GM12878 (cell line): ENCODE data around the gene ATP6V1F. TPM values are rescaled to one million over a fixed set of nuclear protein-coding genes. Genes with fewer than 3 reads are reported as not detected.

Experiments
- ATAC-seq: fragments of 200-7000 bp; cut with Tn5 transposase; 3 replicates; pipeline ENCODE4 v1.9.1; 2020; ENCODE audit warnings: mild to moderate bottlenecking, moderate library complexity
- BruUV-seq: library from RNA; stranded (reverse); fragments of 400-500 nt; replicated peaks from 2 replicates; lab custom pipeline; 2021; lab: Mats Ljungman, UMichigan
- CTCF ChIA-PET: fragments of 300-600 bp; sonication (Branson Sonifier 250); formaldehyde crosslinking; extraction: SDS; loops from one replicate; lab custom pipeline; 2021; ENCODE audit warnings: inconsistent platforms; lab: Yijun Ruan, JAX
- POLR2A ChIA-PET: fragments of 350-600 bp; formaldehyde crosslinking; extraction: SDS; loops from one replicate; lab custom pipeline; 2021; ENCODE audit warnings: inconsistent platforms; lab: Charles Lee
- RAD21 ChIA-PET: fragments of 300-600 bp; sonication (Branson Sonifier 250); formaldehyde crosslinking; loops from one replicate; lab custom pipeline; 2023; ENCODE audit warnings: antibody characterized with exemption; ENCODE audit not compliant: unreplicated experiment; lab: Charles Lee
- SMC1A ChIA-PET: fragments of 300-600 bp; sonication (Branson Sonifier 250); formaldehyde crosslinking; loops from one replicate; lab custom pipeline; 2023; ENCODE audit not compliant: unreplicated experiment, uncharacterized antibody; lab: Charles Lee
- DNase-seq: peaks from one replicate; pipeline ENCODE4 v3.0.0-alpha.2; 2011; ENCODE audit warnings: low read depth, low spot score
- FAIRE-seq: peaks from 3 replicates; lab custom pipeline; 2011; peaks lifted over from hg19 to GRCh38; lab: Jason Lieb, UNC
- H2AFZ ChIP-seq: 2 replicates; pipeline ENCODE4 v1.6.0; 2011; ENCODE audit warnings: low read depth, low read length, control low read depth; ENCODE audit not compliant: control insufficient read depth
- H3K27ac ChIP-seq: 2 replicates; pipeline ENCODE4 v1.5.1; 2011; ENCODE audit warnings: control low read depth; ENCODE audit not compliant: control insufficient read depth, insufficient read depth
- H3K27me3 ChIP-seq, 2 experiments: replicated peaks in 1 of 2; 2 replicates each; pipeline versions ENCODE4 v1.6.0 to v1.6.1; 2011; ENCODE audit warnings: low read length in 1 of 2; ENCODE audit not compliant: control insufficient read depth in 2 of 2, insufficient read depth in 2 of 2
- H3K36me3 ChIP-seq, 2 experiments: 2 replicates each; pipeline ENCODE4 v1.5.1; 2011; ENCODE audit warnings: low read length in 1 of 2; ENCODE audit not compliant: control insufficient read depth in 2 of 2, insufficient read depth in 2 of 2
- H3K4me1 ChIP-seq: 2 replicates; pipeline ENCODE4 v1.6.1; 2011; ENCODE audit warnings: mild to moderate bottlenecking, low read length, moderate library complexity, mixed read lengths; ENCODE audit not compliant: control insufficient read depth, insufficient read depth
- H3K4me2 ChIP-seq: 2 replicates; pipeline ENCODE4 v1.6.0; 2011; ENCODE audit warnings: control low read depth; ENCODE audit not compliant: control insufficient read depth, insufficient read depth
- H3K4me3 ChIP-seq: fragments of 200-600 bp; sonication (generic); 2 replicates; pipeline ENCODE4 v1.5.1; 2016
- H3K79me2 ChIP-seq: 2 replicates; pipeline ENCODE4 v1.6.0; 2011; ENCODE audit warnings: low read length; ENCODE audit not compliant: control insufficient read depth, insufficient read depth
- H3K9ac ChIP-seq: 2 replicates; pipeline ENCODE4 v1.8.0; 2011; ENCODE audit warnings: low read length, control low read depth, mixed read lengths; ENCODE audit not compliant: control insufficient read depth, insufficient read depth
- H3K9me3 ChIP-seq: replicated peaks from 3 replicates; pipeline ENCODE4 v1.5.1; 2011; ENCODE audit warnings: mild to moderate bottlenecking, low read length; ENCODE audit not compliant: control insufficient read depth, insufficient read depth
- H4K20me1 ChIP-seq: 2 replicates; pipeline ENCODE4 v1.6.0; 2011; ENCODE audit not compliant: control insufficient read depth, insufficient read depth
- E2F4 ChIP-seq: IDR thresholded peaks from 2 replicates; pipeline ENCODE4 v1.6.1; 2012; ENCODE audit warnings: low read depth, low read length, improper control_type of control experiment
- FOS ChIP-seq: IDR thresholded peaks from 3 replicates; pipeline ENCODE4 v1.6.1; 2011; ENCODE audit warnings: borderline replicate concordance; ENCODE audit not compliant: insufficient read length; ENCODE audit errors: extremely low read depth
- KDM1A ChIP-seq: fragments of 200-600 bp; sonication (generic); IDR thresholded peaks from 2 replicates; pipeline ENCODE4 v1.6.1; 2016; ENCODE audit warnings: borderline replicate concordance
- MEF2B ChIP-seq: fragments of 450-650 bp; IDR thresholded peaks from 2 replicates; pipeline ENCODE4 v1.6.1; 2018; ENCODE audit warnings: mild to moderate bottlenecking, moderate library complexity; ENCODE audit not compliant: partially characterized antibody, poor library complexity, severe bottlenecking
- PAX5 ChIP-seq: IDR thresholded peaks from 2 replicates; pipeline ENCODE4 v1.6.1; 2011; ENCODE audit warnings: low read depth, low read length, borderline replicate concordance
- SIN3A ChIP-seq: IDR thresholded peaks from 2 replicates; pipeline ENCODE4 v1.6.1; 2012; ENCODE audit warnings: low read depth, low read length, improper control_type of control experiment
- SREBF1 ChIP-seq: IDR thresholded peaks from 2 replicates; pipeline ENCODE4 v1.6.1; 2012; ENCODE audit warnings: mild to moderate bottlenecking, low read length
- STAT3 ChIP-seq: IDR thresholded peaks from 2 replicates; pipeline ENCODE4 v1.6.1; 2011; ENCODE audit warnings: low read depth, low read length, improper control_type of control experiment
- USF2 ChIP-seq: IDR thresholded peaks from 2 replicates; pipeline ENCODE4 v1.6.1; 2011; ENCODE audit warnings: low read depth, low read length, improper control_type of control experiment, borderline replicate concordance
- ZBTB33 ChIP-seq: fragments of 450-650 bp; IDR thresholded peaks from 2 replicates; pipeline ENCODE4 v1.6.1; 2017; ENCODE audit warnings: mild to moderate bottlenecking
- ZNF384 ChIP-seq: IDR thresholded peaks from 2 replicates; pipeline ENCODE4 v1.6.1; 2012; ENCODE audit warnings: low read depth, mild to moderate bottlenecking, low read length, improper control_type of control experiment, borderline replicate concordance
- ZNF622 ChIP-seq: fragments of 450-650 bp; IDR thresholded peaks from 2 replicates; pipeline ENCODE4 v1.6.1; 2017; ENCODE audit warnings: mild to moderate bottlenecking, inconsistent platforms
- WGBS: methylation state at CpG from one replicate; pipeline ENCODE4 v1.1.6; 2016; ENCODE audit warnings: low lambda C conversion rate; ENCODE audit not compliant: insufficient replicate concordance, insufficient coverage; ENCODE audit errors: missing lambda C conversion rate; 5-methylcytosine and 5-hydroxymethylcytosine counted together
- in situ Hi-C: fragments of 300-500 bp; cut with MboI; formaldehyde crosslinking; loops from 9 replicates; pipeline ENCODE4 v1.14.3; 2018; ENCODE audit warnings: mixed read lengths
- intact Hi-C: fragments of 100-400 bp; cut with micrococcal nuclease; formaldehyde crosslinking; loops from one replicate; pipeline ENCODE4 v1.14.2; 2022; ENCODE audit not compliant: unreplicated experiment
- polyA plus RNA-seq, 11 experiments: library from polyadenylated mRNA; depleted of rRNA in 4 of 11; unstranded in 6 of 11; stranded (reverse) in 5 of 11; fragments of >200 nt; fragmentation: Nextera tagmentation in 4 of 11; fragmentation: Illumina TruSeq in 1 of 11; extraction: Ambion mirVana in 4 of 11; extraction: Trizol in 1 of 11; gene quantifications; 1 replicate in 1 of 11; 2 replicates in 10 of 11; pipeline versions ENCODE4 v1.2.1 to v1.2.3, GENCODE V29; 2011 to 2016; ENCODE audit warnings: inconsistent platforms in 2 of 11, missing spikeins in 2 of 11, low read depth in 1 of 11
- total RNA-seq, 4 experiments: library from RNA; depleted of rRNA in 3 of 4; stranded (reverse); fragments of >200 nt in 3 of 4; fragmentation: Illumina TruSeq in 1 of 4; extraction: Trizol in 1 of 4; gene quantifications; 2 replicates each; pipeline versions ENCODE4 v1.2.1 to v1.2.3, GENCODE V29; 2013 to 2021

ATP6V1F gene
- total and polyA plus RNA-seq, 10 of the 15 experiments (the other 5 are each of a cell fraction or from before 2014, with no cell fraction given): 111 to 343 (median 203) TPM

DNA sequence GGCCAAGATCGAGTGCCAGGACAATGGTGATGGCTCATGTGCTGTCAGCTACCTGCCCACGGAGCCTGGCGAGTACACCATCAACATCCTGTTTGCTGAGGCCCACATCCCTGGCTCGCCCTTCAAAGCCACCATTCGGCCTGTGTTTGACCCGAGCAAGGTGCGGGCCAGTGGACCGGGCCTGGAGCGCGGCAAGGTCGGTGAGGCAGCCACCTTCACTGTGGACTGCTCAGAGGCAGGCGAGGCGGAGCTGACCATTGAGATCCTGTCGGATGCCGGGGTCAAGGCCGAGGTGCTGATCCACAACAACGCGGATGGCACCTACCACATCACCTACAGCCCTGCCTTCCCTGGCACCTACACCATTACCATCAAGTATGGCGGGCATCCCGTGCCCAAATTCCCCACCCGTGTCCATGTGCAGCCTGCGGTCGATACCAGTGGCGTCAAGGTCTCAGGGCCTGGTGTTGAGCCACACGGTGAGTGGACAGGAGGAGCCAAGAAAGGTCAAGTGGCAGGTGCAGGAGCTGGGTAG is 17.8 kb upstream of the ATP6V1F start:
- Histone ChIP-seq H3K9me3 (no peaks in the 10 kb centered on the region), H3K27ac (no peak overlapping the region), H3K79me2 (no peaks in the 10 kb centered on the region), H3K4me1 (no peaks in the 10 kb centered on the region; the same call in 1 of the 2 replicates), H3K36me3 (no peaks in the 10 kb centered on the region), H3K4me2 (no peak overlapping the region), H3K4me3 (no peak overlapping the region), H2AFZ (no peak overlapping the region), H3K9ac (no peak overlapping the region), H3K27me3 (no peaks in the 10 kb centered on the region; a peak in 1 of 4 replicates), H4K20me1 (no peaks in the 10 kb centered on the region)
- DNase-seq (no peak), ATAC-seq (no peak), FAIRE-seq (no peak)
- 52% methylated on average over 25 of the region's 25 CpGs for WGBS
- TF ChIP-seq MEF2B (no peak), STAT3 (no peak), SREBF1 (no peak), SIN3A (no peak), E2F4 (no peak), ZNF384 (no peak), ZNF622 (no peak), USF2 (no peak), FOS (no peak), ZBTB33 (no peak), KDM1A (no peak), PAX5 (no peak)
- intact Hi-C loops (no loop called here), in situ Hi-C loops (no loop called here)
- ChIA-PET SMC1A (no interaction called here), POLR2A (no interaction called here), CTCF (interaction anchor here (2.0 kb wide), 1 partner anchor 39 kb away, joined by 6 read pairs; no protein-coding TSS in a partner anchor), RAD21 (no interaction called here)
- BruUV-seq: no TSS peak
